HG03575 (cell line): ENCODE results near the gene CADM1.
"Not testable (repeated sequence)": the region's sequence is repeated elsewhere in the genome, so short reads cannot be mapped to it uniquely, and the experiment has no call there.

Experiments used
- ATAC-seq: cut with Tn5 transposase; IDR thresholded peaks from one replicate; pipeline ENCODE4 v1.9.1; 2021; ENCODE audit not compliant: unreplicated experiment, insufficient number of reproducible peaks, low FRiP score; ENCODE audit errors: extremely low read depth

Gene CADM1

GRCh38 chr11:115493488-115493887 lies 10.7 kb downstream of the CADM1 start:
- ATAC-seq = no peak

GRCh38 chr11:115489466-115489865 lies 14.7 kb downstream of the CADM1 start:
- ATAC-seq = no peak

DNA sequence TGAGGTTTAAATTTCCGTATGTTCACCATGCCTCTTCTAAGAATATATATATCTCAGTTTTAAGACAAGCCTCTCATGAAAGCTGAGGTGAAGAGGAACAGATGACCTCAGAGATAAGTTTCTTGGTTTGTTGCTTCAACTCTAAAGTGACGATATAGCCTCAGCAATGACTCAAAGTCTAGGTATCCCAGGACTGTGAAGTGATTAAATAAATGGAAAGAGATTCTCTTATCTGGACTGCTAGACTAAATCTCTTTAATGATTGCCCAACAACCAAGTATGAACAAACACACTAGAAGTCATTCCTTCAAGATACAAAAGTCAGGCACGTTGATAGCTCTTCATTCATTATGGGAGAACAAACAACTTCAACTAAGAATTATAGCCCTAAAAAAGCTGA lies 15.3 kb downstream of the CADM1 start:
- ATAC-seq = no peak

- no peak for ATAC-seq
Observed at GRCh38 chr11:115481528-115481927, 22.7 kb downstream of the CADM1 start.

DNA sequence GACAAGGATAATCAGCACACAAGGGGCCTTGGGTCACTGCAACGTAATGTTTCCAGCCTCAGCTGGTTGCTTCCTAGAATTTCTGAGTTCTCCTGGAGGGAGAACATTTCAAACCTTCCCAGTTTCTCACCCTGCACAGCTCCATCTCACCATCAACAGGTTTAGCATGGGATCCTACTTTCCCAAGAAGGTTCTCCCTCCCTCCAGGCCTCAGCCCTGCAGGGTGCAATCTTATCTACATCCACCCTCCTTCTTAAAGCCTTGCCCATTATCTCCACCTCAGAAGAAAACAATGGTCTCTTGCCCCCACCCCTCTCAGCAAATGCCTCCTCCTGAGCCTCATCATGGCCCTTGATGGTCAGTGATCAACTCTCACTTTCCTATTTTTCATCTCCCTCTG lies 23.6 kb downstream of the CADM1 start:
- ATAC-seq = no peak

- ATAC-seq = no peak
Observed at GRCh38 chr11:115477410-115477809, 26.8 kb downstream of the CADM1 start.

GRCh38 chr11:115476463-115477286 lies 27.5 kb downstream of the CADM1 start:
- no peak for ATAC-seq

DNA sequence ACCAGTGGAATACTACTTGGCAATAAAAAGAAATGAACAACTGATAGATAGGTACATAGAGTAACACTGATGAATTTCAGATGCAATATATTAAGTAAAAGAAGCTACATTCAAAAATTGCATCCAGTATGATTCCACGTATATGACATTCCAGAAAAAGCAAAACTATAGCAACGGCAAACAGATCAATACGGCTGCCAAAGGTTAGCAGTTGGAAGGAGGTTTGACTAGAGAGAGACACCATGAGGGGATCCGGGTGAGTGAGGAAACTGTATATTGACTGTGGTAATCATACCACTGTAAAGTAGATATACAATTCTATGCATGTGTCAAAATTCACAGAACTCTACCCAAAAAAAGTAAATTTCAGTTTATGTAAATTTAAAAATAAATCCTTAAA lies 28.7 kb downstream of the CADM1 start:
- no peak for ATAC-seq

- not testable (repeated sequence) for ATAC-seq
Observed at GRCh38 chr11:115474306-115474705, 29.9 kb downstream of the CADM1 start.

- no peak for ATAC-seq
Observed at GRCh38 chr11:115473167-115473566, 31.0 kb downstream of the CADM1 start.

DNA sequence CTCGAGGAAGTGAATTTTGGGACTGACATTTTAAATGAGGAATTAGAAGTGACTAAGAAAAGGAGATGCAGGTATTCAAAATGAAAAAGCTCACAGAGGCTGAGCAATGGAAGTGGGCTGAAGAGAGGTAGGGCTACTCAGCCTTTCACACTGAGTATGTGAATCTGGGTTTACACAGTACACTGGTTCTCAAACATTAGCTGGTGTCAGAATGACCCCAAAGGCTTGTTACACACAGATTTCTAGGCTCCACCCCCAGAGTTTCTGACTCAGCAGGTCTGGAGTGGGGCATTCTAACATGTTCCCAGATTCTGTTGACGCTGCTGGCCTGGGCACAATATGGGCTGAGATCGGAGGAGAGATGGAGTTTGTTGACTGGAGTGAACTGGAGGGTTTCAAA lies 32.8 kb downstream of the CADM1 start:
- no peak for ATAC-seq

- ATAC-seq = no peak
Observed at GRCh38 chr11:115470928-115471327, 33.3 kb downstream of the CADM1 start.

GRCh38 chr11:115469361-115469760 lies 34.9 kb downstream of the CADM1 start:
- no peak for ATAC-seq

DNA sequence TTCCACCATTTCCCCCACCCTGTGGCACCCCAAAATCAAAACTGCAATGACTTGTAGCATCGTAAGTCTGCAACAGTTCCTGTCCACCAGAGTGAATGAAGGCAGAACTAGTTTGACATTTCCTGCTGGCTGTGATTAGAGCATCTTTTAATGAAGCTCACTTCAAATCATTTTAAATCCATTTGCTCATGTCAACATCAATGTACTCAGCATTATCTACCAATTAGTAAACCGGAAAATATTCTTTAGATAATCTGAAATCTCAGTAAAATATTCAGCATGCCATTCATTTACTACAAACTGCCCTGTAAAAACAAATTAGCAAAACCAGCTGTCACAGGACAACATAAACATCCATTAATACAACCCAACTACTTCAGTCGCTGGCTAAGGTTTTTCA lies 38.1 kb downstream of the CADM1 start:
- ATAC-seq = no peak

DNA sequence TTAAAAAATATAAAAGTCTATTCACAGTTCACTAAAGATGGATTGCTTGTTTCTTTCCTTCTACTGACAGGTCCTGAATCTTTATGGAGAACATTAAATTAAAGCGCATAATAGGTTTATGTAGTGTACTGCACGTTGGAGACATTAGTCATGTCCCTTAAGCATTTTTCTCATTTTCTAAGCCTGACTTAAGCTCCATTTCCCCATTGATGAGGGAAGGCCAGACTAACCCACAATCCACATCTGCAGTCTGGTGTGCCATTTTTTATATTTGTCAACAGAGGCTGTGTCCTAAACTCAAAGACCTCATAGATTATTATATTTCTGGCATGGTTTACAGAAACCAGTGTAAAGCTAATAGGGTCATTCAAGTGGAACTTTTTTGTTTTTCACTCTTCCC lies 39.9 kb downstream of the CADM1 start:
- ATAC-seq = no peak

GRCh38 chr11:115463606-115464005 lies 40.6 kb downstream of the CADM1 start:
- ATAC-seq = no peak

GRCh38 chr11:115462757-115463156 lies 41.5 kb downstream of the CADM1 start:
- ATAC-seq = no peak

- no peak for ATAC-seq
Observed at GRCh38 chr11:115462004-115462541, 42.1 kb downstream of the CADM1 start.

- ATAC-seq = no peak
Observed at GRCh38 chr11:115460512-115460911, 43.7 kb downstream of the CADM1 start.

DNA sequence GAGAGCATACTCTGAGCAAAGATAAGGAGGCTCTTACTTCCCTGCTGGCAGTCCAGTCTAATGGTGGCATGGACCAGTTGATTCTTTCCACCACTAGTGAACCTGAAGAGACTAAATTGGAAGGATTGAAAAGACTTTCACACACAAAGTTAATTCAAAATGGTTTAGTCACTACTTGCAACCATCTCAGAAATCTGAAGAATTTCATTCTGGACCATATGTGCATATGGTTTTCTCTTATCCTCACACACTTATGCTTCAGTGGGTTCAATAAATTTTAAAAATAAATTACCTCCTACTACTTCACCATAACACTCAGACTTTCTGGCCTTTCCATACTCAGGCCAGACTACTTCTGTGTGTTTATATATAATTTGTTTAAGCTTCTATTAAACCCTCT lies 44.7 kb downstream of the CADM1 start:
- ATAC-seq = no peak

DNA sequence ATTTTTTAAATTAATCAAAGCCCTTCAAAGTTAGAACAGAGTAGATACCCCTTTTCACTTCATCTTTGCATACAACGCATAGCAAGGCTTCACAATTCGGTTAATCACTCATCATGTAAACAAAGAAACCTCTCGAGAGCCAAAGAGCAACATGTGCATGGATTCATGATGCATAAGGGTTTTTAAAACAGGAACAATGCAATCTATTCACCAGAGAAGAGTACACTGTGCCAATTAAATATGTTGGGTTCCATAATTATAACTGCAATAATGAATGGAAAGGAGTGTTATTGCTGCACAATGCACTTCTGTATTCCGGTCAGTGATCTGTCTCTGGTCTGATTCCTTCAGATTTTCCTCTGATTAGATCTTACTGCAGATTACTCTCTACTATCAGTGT lies 45.3 kb downstream of the CADM1 start:
- no peak for ATAC-seq
